HG03520 (cell line): ENCODE results near the gene STK40.

Experiments
- ATAC-seq: cut with Tn5 transposase; IDR thresholded peaks from one replicate; pipeline ENCODE4 v1.9.1; 2021; ENCODE audit warnings: mild to moderate bottlenecking, moderate library complexity; ENCODE audit not compliant: unreplicated experiment

The STK40 gene

DNA sequence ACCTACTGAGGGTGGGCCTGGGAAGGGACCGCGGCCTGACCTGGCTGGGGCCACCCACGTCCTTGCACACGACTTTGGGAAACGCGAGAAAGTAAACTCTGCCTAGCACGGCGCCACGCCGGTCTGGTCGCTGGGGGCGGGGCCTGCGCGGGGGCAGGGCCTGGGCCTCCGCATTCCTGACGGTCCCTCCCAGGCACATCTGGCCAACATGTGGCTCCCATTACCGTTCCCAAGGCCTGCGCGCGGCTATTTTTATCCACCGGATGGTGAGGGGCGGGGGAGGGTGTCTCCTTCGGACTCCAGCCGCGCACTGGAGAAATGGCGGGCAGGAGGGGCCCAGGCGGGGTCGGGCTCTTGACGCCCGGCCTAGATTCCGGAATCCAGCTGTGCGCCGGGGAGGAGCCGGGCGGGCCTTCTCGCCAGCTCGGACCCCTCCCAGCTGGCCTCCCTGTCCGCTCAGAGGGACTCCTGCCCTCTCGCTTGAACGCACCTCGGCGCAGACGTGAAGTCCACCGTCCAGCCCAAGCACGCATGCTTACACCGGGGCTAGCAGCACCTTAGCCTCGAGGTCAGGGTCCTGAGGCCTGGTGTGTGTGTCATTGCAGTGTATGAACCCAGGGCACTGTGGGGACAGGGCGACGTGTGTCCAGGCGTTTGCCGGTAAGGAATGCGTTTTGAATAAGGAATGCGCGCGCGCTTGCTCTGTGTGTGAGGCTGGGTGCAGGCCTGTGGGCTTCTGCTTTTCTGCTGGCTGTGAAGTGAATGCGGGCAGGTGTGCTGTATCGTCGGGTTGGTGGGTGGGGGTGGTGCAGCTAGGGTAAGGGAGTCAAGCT is 64.4 kb downstream of the STK40 start:
- no peak for ATAC-seq

- ATAC-seq = no peak
These were observed 65.0 kb downstream of the STK40 start for GRCh38 chr1:36320767-36321118.

- ATAC-seq = no peak
These were observed 65.4 kb downstream of the STK40 start for GRCh38 chr1:36320291-36320761.

- no peak for ATAC-seq
These were observed 76.3 kb downstream of the STK40 start for GRCh38 chr1:36309397-36309796.

- no peak for ATAC-seq
These were observed 78.0 kb downstream of the STK40 start for GRCh38 chr1:36307601-36308330.

- ATAC-seq = peak; percentile 97
These were observed 78.7 kb downstream of the STK40 start for GRCh38 chr1:36306902-36307456.

DNA sequence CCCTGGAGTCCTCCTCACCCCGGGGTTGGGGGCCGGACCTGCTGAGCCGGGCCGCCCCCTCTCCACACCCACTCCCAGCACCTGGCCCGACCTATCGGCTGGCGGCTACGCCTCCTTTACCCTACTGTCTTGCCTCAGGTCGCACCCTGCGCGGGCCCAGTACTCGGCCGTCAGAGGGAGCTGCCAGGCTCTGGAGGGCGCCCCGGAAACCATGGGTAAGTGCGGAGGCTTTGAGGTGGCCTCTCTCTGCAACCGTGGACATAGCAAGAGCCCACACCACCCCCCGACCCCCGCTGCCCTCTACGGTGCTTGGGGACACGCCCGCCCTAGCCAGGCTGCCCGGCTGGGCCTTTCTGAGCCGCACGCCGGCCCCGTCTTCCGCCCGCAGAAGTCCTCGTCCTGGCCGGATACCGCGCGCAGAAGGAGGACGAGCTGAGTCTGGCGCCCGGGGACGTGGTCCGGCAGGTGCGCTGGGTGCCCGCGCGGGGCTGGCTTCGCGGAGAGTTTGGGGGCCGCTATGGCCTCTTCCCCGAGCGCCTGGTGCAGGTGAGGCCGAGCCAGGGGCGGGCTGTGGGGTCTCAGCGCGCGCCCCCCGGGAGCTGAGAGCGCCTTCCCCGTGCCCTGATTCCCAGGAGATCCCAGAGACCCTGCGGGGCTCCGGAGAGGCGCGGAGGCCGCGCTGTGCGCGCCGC is 79.4 kb downstream of the STK40 start, which contains the start of gene SH3D21:
Gene SH3D21 (plus strand): TSS at position 159 of the 692 bp plus-strand sequence. CDS start 53 bp downstream, at position 212.
- ATAC-seq = peak; percentile 15

DNA sequence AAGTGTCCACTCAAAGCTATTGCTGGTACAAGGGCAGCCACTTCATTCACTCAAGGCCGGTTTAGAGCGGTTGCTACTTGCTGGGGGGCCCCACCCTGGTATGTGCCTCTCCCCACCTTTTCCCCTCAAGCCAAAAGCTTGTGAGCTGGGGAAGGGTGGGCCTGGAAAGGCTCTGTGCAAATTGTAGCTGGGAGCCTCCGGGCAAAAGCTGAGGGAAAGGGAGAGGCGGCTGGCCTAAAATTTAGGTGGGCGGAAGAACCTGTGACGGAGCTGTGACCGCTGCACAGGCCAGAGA is 79.9 kb downstream of the STK40 start:
- ATAC-seq = no peak

DNA sequence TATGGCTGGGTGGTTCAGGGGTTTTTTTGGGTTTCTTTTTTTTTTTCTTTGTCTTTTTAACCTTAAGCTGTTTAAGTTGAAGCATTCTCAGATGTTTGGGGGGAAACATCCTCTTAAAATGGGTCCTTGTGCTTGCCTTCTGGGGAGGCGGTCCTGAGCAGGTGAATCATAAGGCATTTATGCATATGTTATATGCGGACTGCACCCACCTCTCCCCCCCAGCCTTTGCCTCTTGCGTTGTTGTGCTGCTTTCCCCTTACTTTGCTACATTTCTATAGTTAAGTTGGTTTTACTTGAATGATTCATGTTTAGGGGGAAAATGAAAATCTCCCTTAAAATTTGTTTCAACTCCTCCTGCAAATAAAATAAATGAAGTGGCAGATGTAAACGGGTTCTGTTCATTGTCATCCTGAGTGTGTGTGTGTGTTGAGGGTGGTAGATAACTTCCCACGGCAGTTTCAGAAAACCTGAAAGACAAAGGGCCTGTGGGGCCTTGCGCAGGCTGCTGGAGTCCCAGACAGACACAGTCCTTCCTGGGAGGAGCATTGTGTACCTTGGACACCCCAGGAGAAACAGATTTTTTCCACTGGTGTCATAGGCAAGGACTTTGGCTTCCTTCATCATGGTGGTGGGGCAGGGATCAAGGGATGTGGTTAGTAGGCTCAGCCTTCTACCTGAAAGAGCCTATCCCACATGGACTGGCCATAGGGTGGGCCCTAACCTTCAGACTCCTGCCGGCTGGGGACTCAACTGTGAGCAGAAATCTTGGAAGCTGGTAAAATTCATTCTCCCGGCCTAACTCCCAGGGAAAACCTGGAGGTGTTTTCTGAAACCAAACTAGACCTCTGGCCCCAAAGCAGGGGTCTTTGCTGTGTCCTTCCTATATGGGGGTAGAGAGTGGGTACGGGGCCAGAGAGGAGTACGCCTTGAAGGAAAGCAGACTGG is 80.5 kb downstream of the STK40 start:
- no peak for ATAC-seq

DNA sequence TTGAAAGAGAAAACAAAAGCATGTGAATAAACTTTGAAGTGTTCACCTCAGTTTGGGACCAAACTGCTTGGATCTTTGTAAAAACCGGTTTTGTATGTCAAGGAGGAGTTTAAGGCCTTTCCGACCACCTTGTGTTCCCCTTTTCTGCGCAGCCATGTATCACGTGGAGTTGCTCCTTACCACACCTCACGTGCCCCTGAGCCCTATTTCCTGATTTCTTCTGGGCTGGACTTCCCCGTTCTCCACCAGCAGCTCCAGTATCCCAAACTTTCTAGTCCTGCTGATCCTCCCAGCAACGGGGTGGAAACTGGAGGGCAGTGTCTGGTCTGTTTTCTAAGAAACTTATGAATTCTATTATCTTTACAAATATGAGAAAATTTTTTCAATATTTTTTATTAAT is 81.2 kb downstream of the STK40 start:
- ATAC-seq = no peak

- ATAC-seq = no peak
These were observed 81.9 kb downstream of the STK40 start for GRCh38 chr1:36303650-36304360.

DNA sequence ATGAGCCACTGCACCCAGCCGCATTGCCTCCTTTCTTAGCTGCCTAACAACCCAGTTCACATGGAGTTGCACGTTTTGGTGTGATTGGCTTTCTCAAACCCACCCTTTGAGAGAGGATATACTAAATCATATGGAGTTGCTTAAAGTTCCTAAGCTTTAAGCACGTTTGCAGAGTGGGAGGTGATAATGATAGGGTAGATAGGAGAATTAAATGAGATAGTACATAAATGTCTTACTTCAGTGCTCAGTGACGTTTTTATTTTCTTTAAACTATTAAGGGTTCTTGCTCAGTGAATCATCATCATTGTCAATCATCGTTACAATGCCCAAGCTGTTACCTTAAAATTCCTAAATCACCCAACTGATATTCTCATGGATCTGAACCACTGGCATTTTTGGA is 82.5 kb downstream of the STK40 start:
- ATAC-seq = no peak

DNA sequence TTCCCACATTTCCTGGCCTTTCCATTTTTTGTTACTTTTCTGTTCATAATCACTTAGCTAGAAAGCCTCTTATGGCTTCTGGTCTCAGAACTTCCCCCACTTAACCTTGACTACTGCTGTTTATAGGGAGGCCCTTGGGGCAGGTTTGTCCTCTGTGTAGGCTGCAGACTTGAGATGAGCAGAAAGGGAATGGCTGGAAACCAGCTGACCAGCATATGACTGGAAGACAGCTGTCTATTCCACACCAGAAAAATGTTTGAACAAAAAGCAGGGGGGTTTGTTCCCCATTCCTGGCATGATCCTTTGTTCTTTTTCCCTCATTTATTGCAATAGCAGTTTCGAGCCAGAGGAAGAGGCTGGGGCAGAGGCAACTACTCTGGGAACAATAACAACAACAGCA is 84.5 kb downstream of the STK40 start:
- ATAC-seq = no peak

DNA sequence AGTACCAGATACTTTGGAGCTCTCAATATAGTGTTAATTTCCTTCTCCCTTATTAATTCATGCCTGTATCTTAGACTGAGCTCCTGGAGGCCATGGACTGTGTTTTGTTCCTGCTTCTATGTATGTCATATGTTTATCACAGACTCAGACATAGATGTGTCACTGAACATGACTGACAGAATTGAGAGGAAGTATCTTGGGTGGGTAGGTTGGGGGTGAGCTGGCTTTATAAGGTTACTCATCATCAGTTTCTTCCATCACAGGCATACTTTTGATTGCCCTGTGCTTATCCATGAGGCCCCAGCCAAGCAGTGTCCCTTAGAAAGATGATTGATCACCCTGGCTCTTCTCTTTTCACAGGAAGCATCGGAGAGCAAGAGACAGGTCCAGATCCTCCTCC is 85.2 kb downstream of the STK40 start:
- no peak for ATAC-seq

GRCh38 chr1:36298640-36299039 is 87.1 kb downstream of the STK40 start:
- ATAC-seq = no peak

DNA sequence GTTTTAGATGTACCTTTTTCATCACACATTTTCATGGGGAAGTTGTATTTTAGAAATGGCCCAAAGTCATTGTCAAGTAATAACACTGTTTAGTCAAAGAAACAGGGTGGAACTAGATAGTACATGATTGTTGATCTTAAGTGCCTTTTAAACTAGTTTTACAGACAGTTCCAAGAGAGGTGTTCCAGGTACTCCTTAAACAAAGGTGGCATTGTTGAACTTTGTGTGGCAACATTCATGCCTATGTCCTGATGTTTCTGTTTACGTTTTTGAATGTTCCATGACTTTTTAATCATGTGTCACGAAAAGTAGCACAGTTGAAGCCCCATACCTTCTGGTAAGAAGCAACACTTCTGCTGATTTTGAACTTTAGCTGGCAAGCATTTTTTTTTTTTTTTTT is 88.7 kb downstream of the STK40 start:
- no peak for ATAC-seq

- no peak for ATAC-seq
These were observed 90.3 kb downstream of the STK40 start for GRCh38 chr1:36295390-36295789.
